IPS DF 6.9 (cell line): ENCODE results near the gene PON3.

ENCODE experiments used
- DNase-seq: peaks from one replicate; pipeline ENCODE4 v3.0.0-alpha.2; 2013; ENCODE audit warnings: low read depth, low spot score
- H3K27ac ChIP-seq: one replicate; pipeline ENCODE4 v1.5.1; 2013; ENCODE audit warnings: low read length, control low read depth
- H3K27me3 ChIP-seq: 2 replicates; pipeline ENCODE4 v1.6.1; 2013; ENCODE audit warnings: mild to moderate bottlenecking, low read length; ENCODE audit not compliant: control insufficient read depth, insufficient read depth
- H3K36me3 ChIP-seq: 2 replicates; pipeline ENCODE4 v1.6.1; 2013; ENCODE audit warnings: low read length; ENCODE audit not compliant: control insufficient read depth, insufficient read depth
- H3K4me1 ChIP-seq: 2 replicates; pipeline ENCODE4 v1.6.1; 2013; ENCODE audit warnings: low read length; ENCODE audit not compliant: control insufficient read depth, insufficient read depth
- H3K4me3 ChIP-seq: 2 replicates; pipeline ENCODE4 v1.5.1; 2013; ENCODE audit warnings: mild to moderate bottlenecking, low read length
- H3K9me3 ChIP-seq: 2 replicates; pipeline ENCODE4 v1.6.1; 2013; ENCODE audit warnings: low read length, inconsistent platforms; ENCODE audit not compliant: control insufficient read depth, insufficient read depth
- WGBS: extraction: QIAGEN DNeasy Blood & Tissue Kit; methylation state at CpG from one replicate; pipeline ENCODE4 v1.1.7; 2013; ENCODE audit warnings: mixed read lengths, missing lambda C conversion rate; ENCODE audit not compliant: insufficient read length, insufficient coverage; 5-methylcytosine and 5-hydroxymethylcytosine counted together

The PON3 gene

DNA sequence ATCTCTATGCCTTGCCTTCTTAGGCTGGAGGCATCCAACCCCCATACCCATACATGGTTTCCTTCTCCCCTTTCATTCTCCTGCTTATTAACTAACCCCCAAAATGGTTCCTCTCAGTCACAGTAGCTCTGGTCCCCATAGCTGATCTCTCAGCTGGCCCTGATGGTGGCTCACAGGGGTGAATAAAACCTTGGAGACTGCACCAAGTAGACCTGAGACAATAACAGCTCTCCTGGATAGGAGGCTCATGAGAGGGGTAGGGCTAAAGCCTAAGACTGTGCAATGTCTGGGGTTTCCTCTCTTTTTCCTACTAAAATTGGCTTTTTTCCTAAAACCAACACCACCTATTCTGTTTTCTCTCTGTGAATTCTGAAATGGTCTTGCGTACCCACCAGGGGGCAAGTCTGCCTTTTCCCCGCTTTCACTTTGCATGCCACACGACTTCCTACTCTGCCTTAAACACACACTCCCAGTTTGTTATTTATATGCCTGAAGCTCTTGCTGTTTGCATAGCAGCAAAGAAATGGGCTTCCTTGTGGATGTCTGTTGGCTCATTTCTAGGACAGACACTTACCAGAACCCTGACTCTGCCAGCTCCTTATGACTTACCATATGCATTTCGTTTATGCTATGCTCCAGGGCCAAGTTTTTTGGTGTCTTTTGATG is 53.4 kb downstream of the PON3 start:
- H3K4me1 ChIP-seq: no peaks in the 10 kb centered on the region; the same call in 1 of the 2 replicates
- no CpG with 5 or more reads among the region's 4 CpGs for WGBS
- H3K4me3 ChIP-seq: no peak overlapping the region
- H3K36me3 ChIP-seq: no peaks in the 10 kb centered on the region
- no peak overlapping the region for H3K27ac ChIP-seq
- no peaks in the 10 kb centered on the region for H3K27me3 ChIP-seq
- DNase-seq: no peak
- H3K9me3 ChIP-seq: no peaks in the 10 kb centered on the region

DNA sequence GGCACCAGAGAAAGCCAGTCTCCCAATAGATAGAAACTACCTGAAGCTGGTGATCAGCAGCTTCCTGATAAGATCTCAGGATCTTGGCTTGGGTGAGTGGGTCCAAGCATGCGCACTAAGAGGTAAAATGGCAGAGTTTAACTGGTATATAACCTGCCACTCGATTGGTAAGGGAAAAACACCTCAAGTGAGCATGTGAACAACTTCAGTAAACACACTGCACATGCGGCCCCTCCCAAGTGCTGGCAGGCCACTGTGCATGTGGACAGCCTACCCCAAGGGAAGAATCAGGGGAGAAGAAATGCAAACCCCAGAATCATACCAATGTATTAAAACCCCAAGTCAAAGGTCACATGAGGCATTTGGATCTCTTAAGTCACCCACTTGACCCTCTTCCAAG is 54.1 kb downstream of the PON3 start:
- H3K9me3 ChIP-seq: no peaks in the 10 kb centered on the region
- no peaks in the 10 kb centered on the region for H3K36me3 ChIP-seq
- H3K4me3 ChIP-seq: no peak overlapping the region
- no CpG with 5 or more reads among the region's 3 CpGs for WGBS
- no peak overlapping the region for H3K27ac ChIP-seq
- H3K27me3 ChIP-seq: no peaks in the 10 kb centered on the region
- no peaks in the 10 kb centered on the region; the same call in 1 of the 2 replicates for H3K4me1 ChIP-seq
- DNase-seq: no peak

DNA sequence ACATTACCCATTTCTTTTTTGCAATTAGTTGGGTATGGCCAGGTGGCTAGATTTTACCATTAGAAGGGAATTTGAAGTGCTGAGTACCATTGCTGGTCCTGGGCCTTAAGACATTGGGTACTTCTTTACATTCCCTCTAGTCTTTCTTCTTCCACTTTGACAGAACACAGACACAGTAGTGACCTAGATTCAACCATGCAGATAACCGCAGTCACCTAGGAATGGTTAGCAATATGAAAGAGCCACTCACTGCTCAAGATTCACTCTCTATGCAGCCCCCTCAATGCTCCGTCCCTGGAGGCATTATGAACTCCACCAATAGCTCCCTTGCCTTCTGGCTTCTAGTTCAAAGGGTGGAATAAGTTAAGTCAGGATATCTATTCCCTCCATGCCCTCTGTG is 55.7 kb downstream of the PON3 start:
- H3K4me3 ChIP-seq: no peak overlapping the region
- H3K27me3 ChIP-seq: no peaks in the 10 kb centered on the region
- no CpG with 5 or more reads among the region's 2 CpGs for WGBS
- H3K27ac ChIP-seq: no peak overlapping the region
- no peaks in the 10 kb centered on the region for H3K36me3 ChIP-seq
- H3K9me3 ChIP-seq: no peaks in the 10 kb centered on the region
- no peaks in the 10 kb centered on the region; the same call in 1 of the 2 replicates for H3K4me1 ChIP-seq
- no peak for DNase-seq

DNA sequence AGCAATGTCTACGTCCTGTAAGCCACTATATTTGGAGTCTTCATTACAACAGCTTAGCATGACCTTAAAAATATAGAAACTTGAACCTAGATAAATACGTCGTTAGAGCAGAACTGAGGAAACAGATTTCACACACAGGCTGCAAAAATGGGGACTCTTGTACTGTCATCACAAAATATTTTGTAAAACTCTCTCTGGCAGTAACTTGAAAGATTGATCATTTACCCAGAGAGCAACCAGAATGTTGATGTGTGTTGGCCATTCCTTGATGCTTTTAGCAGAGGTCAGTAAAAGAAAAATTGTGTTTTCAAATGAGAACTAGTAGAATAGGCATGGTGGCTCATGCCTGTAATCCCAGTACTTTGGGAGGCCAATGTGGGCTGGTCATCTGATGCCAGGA is 57.3 kb downstream of the PON3 start:
- no peaks in the 10 kb centered on the region; the same call in 1 of the 2 replicates for H3K4me1 ChIP-seq
- H3K27me3 ChIP-seq: no peaks in the 10 kb centered on the region
- H3K36me3 ChIP-seq: no peaks in the 10 kb centered on the region
- H3K9me3 ChIP-seq: no peaks in the 10 kb centered on the region
- no peak for DNase-seq
- no peak overlapping the region for H3K4me3 ChIP-seq
- no peak overlapping the region for H3K27ac ChIP-seq
- no CpG with 5 or more reads among the region's 3 CpGs for WGBS

DNA sequence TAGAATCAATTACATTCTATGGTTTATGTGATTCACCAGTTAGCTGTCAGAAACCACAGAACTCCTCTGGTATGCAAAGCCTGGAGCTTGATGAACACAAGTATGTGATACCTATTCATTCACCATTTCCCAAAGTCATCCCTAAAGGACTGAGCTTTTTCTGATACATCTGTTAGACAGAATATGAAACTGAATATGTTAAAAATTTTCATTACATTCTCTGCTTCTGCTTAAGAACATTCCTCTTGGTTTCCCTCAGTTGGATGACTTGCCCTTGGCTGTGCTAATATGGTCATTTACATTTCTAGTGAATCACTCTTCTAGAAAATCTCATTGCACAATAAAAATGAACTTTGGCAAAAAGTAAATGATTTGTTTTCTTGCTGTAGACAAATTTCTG is 61.1 kb downstream of the PON3 start:
- no peak overlapping the region for H3K27ac ChIP-seq
- no peaks in the 10 kb centered on the region for H3K36me3 ChIP-seq
- H3K4me3 ChIP-seq: no peak overlapping the region
- DNase-seq: no peak
- H3K4me1 ChIP-seq: no peaks in the 10 kb centered on the region
- H3K27me3 ChIP-seq: no peaks in the 10 kb centered on the region
- no peaks in the 10 kb centered on the region for H3K9me3 ChIP-seq

DNA sequence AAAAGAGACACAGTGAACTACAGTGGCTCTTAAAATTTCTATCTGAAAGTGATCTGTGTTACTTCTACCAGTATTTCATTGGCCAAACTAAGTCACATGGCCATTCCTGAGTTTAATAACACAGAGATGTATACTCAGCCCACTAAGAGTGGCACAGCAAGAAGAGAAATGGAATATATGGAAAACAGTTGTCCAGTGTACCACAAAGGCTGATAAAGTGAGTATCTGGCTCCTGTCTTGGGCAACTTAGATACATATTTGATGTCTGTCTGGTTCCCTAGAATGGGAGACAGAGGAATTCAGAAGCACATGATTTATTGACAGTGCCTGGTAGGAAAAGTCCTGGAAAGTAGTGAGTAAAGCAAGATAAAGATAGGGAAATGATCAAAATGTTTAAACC is 61.7 kb downstream of the PON3 start:
- Histone ChIP-seq H3K27me3 (no peaks in the 10 kb centered on the region), H3K36me3 (no peaks in the 10 kb centered on the region), H3K4me3 (no peak overlapping the region), H3K27ac (no peak overlapping the region), H3K9me3 (no peaks in the 10 kb centered on the region), H3K4me1 (no peaks in the 10 kb centered on the region)
- no peak for DNase-seq

DNA sequence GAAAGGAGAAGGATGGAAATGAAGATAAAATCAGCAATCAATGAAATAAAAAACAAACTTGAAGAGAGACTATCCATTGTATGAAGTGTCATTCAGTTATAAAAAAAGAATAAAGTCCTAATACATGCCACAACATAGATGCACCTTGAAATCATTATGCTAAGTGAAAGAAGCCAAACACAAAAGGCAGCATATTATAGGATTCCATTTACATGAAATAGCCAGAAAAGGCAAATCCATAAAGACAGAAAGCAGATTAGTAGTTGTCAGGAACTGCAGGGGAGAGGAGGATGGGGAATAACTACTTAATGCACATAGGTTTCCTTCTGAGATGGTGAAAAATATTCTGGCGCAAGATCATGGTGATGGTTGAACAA is 65.2 kb downstream of the PON3 start:
- Histone ChIP-seq H3K9me3 (no peaks in the 10 kb centered on the region), H3K27me3 (no peaks in the 10 kb centered on the region), H3K36me3 (no peaks in the 10 kb centered on the region), H3K27ac (no peak overlapping the region), H3K4me3 (no peak overlapping the region), H3K4me1 (no peaks in the 10 kb centered on the region)
- DNase-seq: no peak
- WGBS: no CpG with 5 or more reads among the region's 1 CpG

DNA sequence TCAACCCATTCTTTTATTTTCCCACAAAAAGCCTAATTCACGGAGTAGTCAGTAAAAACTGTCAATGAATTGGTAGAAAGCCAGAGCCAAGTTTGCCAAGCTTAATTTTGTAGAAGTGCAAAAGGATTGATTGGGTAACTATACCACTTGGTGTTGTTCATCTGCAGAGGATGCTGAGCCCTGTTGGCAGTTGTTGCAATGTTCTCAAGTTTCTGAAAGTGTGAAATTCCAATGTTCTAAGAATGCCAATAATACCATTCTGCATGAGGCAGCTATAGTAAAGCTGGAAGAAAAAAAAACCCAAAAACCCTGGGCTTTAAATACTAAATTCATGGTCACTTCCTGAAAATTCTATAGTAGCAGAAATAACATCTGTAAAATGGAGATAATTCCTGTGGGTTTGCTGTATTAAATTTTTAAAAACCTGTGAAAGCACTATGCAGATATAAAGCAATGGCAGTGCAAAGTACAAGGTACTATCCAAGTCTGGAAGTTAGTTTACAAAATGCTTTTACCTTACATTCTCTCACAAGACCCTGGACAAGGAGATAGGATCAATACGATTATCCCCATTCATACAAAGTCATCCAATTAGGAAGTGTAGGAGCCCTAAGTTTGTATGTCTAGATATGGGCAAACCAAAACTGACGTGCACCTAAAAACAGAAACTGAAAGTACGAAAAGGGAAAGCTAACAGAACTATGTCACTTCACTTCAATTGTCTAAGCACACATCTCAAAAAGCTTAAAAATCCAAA is 65.8 kb downstream of the PON3 start:
- no peak overlapping the region for H3K27ac ChIP-seq
- H3K4me3 ChIP-seq: no peak overlapping the region
- 100% methylated on average over 1 of the region's 4 CpGs for WGBS
- no peaks in the 10 kb centered on the region for H3K36me3 ChIP-seq
- no peak for DNase-seq
- no peaks in the 10 kb centered on the region for H3K4me1 ChIP-seq
- H3K9me3 ChIP-seq: no peaks in the 10 kb centered on the region
- no peaks in the 10 kb centered on the region for H3K27me3 ChIP-seq

DNA sequence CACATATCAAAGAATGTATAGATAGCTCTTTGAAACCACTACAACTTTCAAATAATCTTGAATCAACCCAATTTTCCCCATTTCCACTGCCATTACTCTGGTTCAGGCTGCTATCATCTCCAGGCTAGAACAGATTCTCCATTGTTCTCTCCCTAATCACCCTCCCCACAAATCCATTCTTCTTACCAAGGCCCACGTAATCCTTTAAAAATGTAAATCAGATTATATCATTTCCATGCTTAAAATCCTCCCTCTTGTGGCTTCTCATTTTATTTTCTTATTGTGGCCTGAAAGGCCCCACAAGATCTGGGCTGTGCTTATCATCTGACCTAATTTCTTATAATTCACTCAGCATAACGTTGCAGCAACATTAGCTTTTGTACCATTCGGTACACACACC is 68.8 kb downstream of the PON3 start:
- Histone ChIP-seq H3K4me3 (no peak overlapping the region), H3K27ac (no peak overlapping the region), H3K4me1 (no peaks in the 10 kb centered on the region), H3K36me3 (no peaks in the 10 kb centered on the region), H3K9me3 (no peaks in the 10 kb centered on the region), H3K27me3 (no peaks in the 10 kb centered on the region)
- DNase-seq: no peak
- WGBS: 100% methylated on average over 1 of the region's 3 CpGs

DNA sequence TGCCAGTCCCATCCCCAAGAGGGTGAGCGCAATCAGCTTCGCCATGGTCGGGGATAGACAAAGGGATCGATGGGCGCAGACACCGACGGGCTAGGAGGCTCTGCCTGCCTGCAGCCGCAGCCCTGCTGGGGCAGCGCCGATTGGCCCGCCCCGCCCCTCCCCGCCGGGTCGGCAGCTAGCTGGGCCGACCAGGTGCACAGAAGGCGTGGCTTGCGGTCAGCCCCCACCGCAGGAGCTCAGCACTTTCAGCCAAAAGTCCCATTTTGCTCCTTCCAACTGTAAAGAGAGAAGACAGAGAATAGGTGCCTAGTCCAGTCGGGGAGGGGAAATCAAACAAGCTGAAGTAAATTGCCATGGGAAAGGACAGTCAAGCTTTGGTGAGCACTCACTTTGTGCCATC is 71.7 kb downstream of the PON3 start, which contains the start of gene PON1:
Gene PON1, minus strand, starts transcription at position 102 of the 400 bp plus-strand sequence. Its CDS starts 57 bp downstream, at position 45.
- H3K4me3 ChIP-seq: no peak within 1 kb of the TSS
- no CpG with 5 or more reads among the region's 20 CpGs for WGBS
- no peaks in the 10 kb centered on the region for H3K27me3 ChIP-seq
- no peaks in the 10 kb centered on the region for H3K36me3 ChIP-seq
- H3K9me3 ChIP-seq: no peaks in the 10 kb centered on the region
- no peak for DNase-seq
- no peak within 1 kb of the TSS for H3K27ac ChIP-seq
- H3K4me1 ChIP-seq: no peaks in the 10 kb centered on the region
